ENCODE measurements around the gene FOXO6. TPM values are rescaled to one million over a fixed set of nuclear protein-coding genes. Genes with fewer than 3 reads are reported as not detected.

The FOXO6 gene
- total RNA-seq, 1 donor from 2014 or later = 8.6 TPM

GRCh38 chr1:41400225-41400624, 39.0 kb downstream of the FOXO6 start:
- no peak for DNase-seq (ENCODE audit: low spot score)

GRCh38 chr1:41401899-41402298, 40.7 kb downstream of the FOXO6 start:
- no peak for DNase-seq (ENCODE audit: low spot score)

DNA sequence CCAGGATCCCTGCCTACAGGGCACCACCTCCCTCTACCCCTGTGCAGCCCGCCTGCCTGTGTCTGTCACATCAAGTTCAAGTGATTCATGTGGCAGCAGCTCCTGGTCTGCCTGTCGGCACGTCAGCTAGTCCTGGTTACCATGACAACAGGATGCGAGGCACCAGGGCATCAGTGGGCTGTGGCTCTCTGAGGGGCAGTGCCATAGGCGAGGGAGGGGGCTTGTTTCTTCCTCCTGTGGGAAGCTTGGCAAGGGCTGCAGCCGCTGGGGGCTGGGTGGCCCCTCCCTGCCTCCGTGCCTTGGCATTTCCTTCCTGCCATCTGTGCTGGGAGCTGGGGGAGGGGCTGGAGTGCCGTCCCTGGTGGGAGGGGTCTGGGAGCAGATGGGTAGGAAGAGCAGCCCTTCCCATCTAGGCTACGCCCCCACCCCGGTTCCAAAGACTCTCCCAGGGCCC, 43.1 kb downstream of the FOXO6 start:
- no peak for DNase-seq (ENCODE audit: low spot score)

- no peak for DNase-seq (ENCODE audit: low spot score)
These were observed 46.5 kb downstream of the FOXO6 start for GRCh38 chr1:41407664-41408252.

DNA sequence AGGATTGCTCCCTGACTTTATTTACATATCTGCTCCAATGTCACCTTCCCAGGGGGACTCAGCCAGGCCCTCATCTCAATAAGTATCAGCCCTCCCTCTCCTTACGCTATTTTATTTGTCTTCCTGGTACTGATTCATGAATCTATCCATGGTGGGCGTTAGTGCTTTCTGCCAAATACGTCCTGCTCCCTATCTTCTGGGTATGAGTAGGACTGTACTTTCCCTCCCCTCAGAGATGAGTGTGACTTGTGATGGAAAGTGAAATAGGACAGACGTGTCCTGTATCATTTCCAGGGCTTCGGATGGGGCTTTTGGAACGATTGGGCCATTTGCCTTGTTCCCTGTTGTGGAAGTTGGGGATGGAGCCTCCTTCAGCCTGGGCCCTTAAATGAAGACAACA, 47.5 kb downstream of the FOXO6 start:
- DNase-seq (ENCODE audit: low spot score) = no peak

- no peak for DNase-seq (ENCODE audit: low spot score)
These were observed 48.6 kb downstream of the FOXO6 start for GRCh38 chr1:41409825-41410224.

DNA sequence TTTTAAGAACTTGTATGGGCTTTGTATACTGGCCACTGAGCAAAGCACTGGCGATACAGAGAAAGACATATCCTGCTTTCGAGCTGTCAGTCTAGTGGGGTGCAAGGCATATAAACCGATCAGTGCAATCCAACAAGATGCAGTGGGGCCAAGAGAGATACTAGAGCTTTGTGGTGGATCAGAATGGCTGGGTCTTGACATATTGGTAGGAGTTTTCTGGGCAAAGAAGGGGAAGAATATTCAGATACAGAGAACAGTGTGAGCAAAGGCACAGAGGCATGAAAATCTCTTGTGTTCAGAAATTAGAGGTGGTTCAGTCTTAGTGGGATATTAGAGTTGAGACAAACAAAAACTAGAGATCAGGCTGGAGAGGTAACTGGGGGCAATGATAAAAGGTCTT, 49.2 kb downstream of the FOXO6 start:
- no peak for DNase-seq (ENCODE audit: low spot score)

DNA sequence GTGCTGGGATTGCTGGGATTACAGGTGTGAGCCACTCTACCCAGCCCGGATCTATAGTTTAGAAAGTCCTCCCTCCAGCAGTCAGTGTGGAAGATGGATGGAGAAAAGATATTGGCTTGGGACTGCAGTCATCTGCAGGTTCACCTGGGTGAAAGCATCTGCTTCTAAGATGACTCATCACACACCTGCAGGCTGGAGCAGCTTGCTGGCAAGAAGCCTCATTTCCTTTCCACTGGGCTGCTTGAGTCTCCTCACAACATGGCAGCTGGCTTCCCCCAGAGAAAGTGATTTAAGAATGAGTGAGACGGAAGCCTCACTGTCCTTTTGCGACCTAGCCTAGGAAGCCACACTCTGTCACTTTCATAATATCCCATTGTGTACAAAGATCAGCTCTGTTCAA, 50.0 kb downstream of the FOXO6 start:
- DNase-seq (ENCODE audit: low spot score) = no peak

GRCh38 chr1:41412748-41413147, 51.5 kb downstream of the FOXO6 start:
- DNase-seq (ENCODE audit: low spot score) = peak; percentile 76

DNA sequence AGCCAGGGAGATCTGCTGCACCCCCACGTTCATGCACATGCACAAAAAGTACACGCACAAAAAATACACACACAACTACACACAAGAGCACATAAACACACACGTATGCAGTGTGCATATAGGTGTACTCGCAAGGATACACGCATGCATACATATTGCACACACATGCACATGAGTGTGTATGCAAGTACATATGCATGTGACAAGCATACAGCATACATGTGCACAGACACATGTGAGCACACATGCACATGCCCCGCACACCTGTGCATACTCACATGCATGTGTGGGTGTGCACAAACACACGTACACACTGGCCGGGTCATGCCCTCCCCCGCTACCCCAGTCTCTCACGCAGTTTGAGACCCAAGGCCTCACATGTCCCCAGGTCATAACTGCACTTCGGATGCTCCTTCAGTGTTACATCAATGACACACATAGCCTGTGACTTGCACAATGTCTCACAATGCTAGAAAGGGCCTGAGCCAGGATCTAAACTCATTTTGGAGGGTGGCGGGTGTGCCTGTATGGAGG, 52.6 kb downstream of the FOXO6 start:
- no peak for DNase-seq (ENCODE audit: low spot score)

DNA sequence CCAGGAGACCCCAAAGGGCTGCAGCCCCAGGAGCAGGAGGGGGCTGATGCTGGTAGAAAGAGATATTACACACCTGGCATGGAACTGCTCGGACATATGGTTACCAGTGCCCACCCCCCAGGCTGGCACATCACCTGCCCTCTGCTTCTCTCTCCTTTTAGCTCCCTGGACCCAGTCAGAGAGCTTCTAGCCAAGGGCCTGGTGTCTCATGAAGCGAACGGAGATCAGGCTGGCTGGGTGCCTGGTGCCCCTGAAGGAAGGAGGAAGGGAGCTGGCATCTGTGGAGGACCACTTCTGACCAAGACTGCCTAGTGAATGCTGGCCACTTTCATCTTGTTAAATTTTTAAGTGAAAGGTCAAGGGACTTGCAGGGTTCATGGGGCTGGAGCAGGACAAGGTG, 53.1 kb downstream of the FOXO6 start:
- no peak for DNase-seq (ENCODE audit: low spot score)

DNA sequence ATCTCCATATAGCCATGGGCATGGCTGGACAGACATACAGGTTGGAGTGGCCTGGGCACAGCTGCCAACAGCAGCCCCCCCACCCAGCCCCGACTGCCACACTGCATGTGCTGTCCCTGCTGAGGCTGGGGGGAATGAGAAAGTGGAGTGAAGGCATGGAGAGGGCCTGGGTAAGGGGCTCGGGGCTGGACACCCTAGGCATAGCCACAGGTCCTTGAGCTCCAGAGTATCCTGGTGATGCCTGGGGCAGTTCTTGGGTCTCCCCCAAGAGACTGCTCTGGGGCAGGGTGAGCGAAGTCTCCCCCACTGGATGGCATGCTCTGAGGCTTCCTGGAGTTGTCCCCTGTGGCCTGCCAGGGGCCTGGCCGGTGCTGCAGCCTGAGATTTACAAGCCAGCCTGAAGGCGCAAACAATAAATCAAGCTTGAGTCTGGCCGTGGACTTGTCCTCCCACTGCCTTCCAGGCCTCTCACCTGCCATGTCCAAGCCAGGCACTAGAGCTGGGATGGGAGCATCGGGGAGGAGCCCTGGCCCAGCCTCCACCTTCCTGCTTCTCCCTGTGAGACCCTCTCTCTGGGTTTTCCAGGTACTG, 53.6 kb downstream of the FOXO6 start:
- DNase-seq (ENCODE audit: low spot score) = no peak

DNA sequence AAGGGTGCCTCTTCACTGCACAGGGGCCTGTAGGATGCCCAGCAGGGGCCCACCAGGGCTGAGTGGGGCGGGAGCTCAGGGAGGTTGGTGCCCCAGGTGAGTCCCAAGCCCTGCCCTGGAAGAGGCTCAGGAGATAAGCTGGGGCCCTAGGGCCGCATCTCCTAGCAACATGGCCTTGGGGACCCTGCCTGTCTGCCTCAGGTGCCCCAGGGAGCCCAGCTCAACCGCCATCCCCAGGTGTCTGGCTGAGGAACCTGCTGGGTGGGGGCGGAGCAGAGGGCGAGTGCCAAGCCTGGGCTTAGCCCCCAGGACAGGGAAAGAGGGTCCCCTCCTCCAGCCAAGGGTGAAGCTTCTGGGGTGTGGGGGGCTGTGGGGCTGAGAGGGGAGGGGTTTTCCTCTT, 54.8 kb downstream of the FOXO6 start:
- no peak for DNase-seq (ENCODE audit: low spot score)

GRCh38 chr1:41416552-41417334, 55.5 kb downstream of the FOXO6 start:
- peak; percentile 75 for DNase-seq (ENCODE audit: low spot score)

DNA sequence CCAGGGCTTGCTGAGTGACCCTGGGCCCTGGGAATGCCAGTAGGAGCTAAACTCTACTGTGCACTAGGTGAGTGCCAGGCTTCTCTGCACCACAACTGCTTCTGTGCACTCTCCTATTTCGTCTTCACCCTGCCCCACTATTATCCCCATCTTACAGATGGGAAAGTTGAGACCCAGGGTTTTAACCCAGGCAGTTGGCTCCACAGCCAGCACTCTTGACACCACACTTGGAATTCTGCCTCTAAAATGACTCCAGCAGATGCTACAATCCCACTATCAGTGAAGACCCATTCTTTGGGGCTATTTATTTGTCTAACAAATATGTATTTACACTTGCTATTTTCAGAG, 56.1 kb downstream of the FOXO6 start:
- no peak for DNase-seq (ENCODE audit: low spot score)

GRCh38 chr1:41417746-41418145, 56.5 kb downstream of the FOXO6 start:
- no peak for DNase-seq (ENCODE audit: low spot score)

DNA sequence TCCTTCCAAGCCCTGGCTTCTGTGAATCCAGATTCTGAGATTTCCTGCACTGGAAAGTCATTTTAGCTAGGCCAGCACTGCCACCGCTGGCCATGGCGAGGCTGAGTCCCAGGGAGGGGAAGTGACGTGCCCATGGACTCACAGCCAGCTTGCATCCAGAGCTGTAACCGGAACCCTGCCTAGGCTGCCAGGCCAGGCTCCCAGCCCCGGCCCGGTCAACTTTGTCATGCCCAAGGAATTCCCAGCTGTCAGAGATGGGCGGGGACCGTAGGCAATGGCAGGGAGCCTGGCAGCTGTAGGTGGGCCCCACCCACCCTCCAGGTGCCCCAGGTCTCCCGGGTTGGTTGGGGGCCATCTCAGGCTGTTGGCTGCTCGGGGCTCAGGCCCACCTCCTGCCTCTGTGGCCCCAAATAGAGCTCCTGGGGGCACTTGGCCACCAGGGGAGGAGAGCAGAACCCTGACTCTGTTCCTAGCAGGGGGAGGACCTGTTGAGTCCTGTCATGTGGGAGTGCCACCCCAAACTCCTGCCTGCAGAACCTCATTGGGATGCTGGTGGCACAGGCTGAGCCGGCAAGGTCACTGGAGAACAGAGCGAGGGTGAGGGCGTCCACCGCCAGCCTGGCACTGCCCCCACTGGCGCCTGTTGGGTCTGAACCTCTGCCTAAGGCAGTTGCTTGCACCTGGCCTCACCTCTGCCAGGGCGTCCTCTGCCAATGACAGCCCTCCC, 57.8 kb downstream of the FOXO6 start:
- peak; percentile 87 for DNase-seq (ENCODE audit: low spot score)

DNA sequence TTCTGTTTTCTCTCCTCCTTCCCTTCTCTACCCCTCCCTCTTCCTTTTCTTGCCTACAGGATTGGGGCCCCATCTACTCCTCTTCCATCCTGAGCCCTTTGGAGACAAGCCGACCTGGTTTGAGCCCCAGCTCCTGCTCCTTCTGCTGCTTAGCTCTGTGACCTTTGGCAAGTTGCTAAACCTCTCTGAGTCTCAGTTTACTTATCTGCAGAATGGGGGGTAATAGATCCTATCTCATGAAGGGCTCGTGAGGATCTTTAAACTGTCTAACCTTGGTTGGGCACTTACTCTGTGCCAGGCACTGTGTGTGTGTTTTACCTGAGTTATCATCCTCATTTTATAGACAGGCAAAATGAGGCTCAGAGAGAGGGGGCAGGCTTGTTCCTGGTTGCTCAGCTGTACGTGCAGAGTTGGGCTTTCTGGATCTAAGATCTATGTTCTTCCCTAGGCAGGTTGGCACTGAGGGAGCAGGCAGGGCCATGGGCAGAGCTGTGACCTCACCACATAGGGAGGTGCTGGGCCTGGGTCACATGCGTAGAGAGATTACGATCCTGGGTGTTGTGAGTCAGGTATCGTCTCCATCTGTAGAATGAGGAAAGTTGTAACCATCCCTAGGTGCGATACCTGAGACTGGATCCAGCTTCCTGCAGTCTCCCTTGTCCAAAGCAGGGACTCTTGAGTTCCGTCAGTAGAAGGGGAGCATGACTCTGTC, 58.5 kb downstream of the FOXO6 start:
- no peak for DNase-seq (ENCODE audit: low spot score)

DNA sequence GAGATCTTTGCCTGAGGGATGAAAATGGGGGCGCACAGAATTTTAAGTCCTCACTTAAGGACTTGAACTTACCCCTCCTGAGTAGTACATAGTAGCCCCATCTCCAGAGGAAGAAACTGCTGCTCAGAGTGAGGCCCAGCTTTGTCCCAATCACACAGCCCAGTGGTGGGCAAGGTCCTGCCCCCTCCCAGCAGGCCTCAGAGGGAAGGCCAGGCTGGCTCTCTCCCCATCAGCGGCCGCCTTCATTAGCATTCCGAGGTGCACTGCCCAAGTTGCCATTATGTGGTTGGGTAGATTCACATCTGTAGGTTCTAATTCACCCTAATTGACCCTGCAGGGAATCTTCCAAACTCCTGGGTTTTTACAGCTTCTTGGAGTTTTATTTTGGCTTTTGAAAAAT, 59.1 kb downstream of the FOXO6 start:
- no peak for DNase-seq (ENCODE audit: low spot score)

DNA sequence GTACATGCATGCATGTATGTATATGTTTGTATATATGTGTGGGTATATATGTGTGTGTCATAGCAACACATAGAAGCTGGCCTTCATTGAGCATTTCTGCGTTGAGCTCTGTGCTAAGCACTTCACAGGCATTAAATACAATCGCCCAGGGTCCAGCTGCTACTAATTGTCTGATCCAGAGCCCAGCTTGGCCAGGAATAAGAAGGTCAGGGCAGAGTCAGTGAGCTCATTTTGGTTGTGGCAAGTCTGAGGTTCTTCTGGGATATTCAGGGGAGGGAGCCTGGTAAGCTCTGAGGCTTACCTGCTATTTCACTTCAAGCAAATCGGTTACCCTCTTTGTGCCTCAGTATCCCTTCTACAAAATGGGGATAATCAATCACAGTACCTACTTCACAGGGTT, 59.6 kb downstream of the FOXO6 start:
- no peak for DNase-seq (ENCODE audit: low spot score)

DNA sequence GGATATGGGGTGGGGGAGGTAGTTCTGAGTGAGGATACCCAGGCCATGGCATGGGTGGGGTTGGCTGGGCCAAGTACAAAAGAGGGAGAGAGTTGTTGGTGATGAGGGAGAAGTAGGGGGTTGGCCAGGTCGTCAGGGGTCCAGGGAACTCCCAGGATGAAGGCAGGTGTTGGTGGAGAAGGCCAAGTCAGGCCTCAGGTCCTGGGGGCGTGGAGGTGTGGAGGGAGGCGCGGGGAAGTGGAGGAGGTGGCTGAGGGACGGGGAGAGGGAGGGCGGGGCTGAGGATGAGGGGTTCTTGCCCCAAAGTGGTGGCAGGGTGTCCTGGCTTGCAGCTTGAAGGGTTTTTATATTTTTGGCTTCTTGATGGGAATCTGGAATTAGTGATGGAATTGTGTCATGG, 61.1 kb downstream of the FOXO6 start:
- no peak for DNase-seq (ENCODE audit: low spot score)
